Measurements from ENCODE around the gene GYG1. TPM values are rescaled to one million over a fixed set of nuclear protein-coding genes. Genes with fewer than 3 reads are reported as not detected.

The GYG1 gene
- total and polyA plus RNA-seq, 2 of the 4 experiments (the other 2 are of a cell fraction), result 48.4 to 90.3 TPM

DNA sequence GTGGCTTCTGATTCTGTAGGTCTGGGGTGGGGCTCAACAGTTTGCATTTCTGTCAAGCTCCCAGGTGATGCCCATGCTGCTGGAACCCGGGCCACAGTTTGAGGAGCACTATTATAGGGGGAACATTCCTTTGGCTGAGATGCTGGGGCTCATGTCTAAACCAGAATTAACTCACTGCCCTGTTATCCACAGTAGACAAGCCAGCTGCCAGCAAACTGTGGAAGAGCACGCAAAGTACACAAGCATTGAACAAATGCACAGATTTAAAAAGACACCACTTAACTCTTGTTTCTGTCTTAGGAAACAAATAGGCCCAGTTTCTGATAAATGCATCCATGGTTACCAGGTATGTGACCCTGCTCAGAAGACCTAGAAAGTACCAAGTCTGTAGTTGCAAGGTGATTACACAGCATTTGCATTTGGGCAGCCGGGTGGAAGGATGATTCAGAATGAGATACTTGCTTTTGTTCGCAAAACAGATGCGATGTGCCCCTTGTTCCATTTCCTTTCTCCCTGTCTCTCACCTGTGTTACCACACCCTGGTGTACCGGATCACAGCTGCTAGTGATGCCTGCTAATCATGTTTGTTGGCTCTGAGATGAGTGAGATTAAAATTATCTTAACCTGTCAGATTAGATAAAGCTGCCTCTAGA is 12.4 kb downstream of the GYG1 start:
- H3K79me1 ChIP-seq (ENCODE audit: low read depth in 1 of 2, low read length in 2 of 2), result peaks cover 23 to 54% of the 10 kb centered on the region in 2 experiments
- ChIA-PET POLR2A (ENCODE audit: unreplicated experiment) (interaction anchor here (0.6 kb wide), 1 partner anchor 49 kb away, joined by 4 read pairs; no protein-coding TSS in a partner anchor), CTCF (no interaction called here)
- no peak overlapping the region for H2AFZ ChIP-seq (replicated peaks; ENCODE audit: low read length, poor library complexity)
- no peak for ATAC-seq (ENCODE audit: low read depth)
- DNase-seq, result no peak
- H4K5ac ChIP-seq (ENCODE audit: low read depth, low read length), result peak overlapping the region; percentile 55
- H3K4me1 ChIP-seq (ENCODE audit: control insufficient read depth, insufficient read depth, low read length), result peaks cover 13% of the 10 kb centered on the region
- no peak overlapping the region for H3K56ac ChIP-seq (ENCODE audit: extremely low read depth, insufficient read depth, low read length)
- H3K18ac ChIP-seq (ENCODE audit: low read depth, low read length), result peak overlapping the region; percentile 87
- H3K23ac ChIP-seq (ENCODE audit: low read depth, low read length), result peak overlapping the region; percentile 72; the same call in 1 of the 2 replicates
- H3K9me1 ChIP-seq (ENCODE audit: insufficient read depth, low read length), result peaks cover 22% of the 10 kb centered on the region
- peak overlapping the region; percentile 81 for H2BK5ac ChIP-seq (ENCODE audit: low read depth, low read length, poor library complexity, severe bottlenecking)
- H3K27ac ChIP-seq (ENCODE audit: insufficient read depth, low read length), result peak overlapping the region; percentile 26; the same call in 1 of the 2 replicates
- intact Hi-C loops (cut with micrococcal nuclease) (no loop called here), in situ Hi-C loops (cut with MboI; ENCODE audit: low sequenced_read_pairs) (no loop called here), dilution Hi-C loops (cut with HindIII; ENCODE audit: low sequenced_read_pairs, unreplicated experiment) (no loop called here)
- no peaks in the 10 kb centered on the region for H4K20me1 ChIP-seq (ENCODE audit: insufficient read depth, low read length)
- H2BK20ac ChIP-seq (ENCODE audit: low read depth, low read length), result peak overlapping the region; percentile 82
- peak overlapping the region; percentile 91 for H4K91ac ChIP-seq (ENCODE audit: insufficient read depth, low read depth, low read length)
- H3K4me2 ChIP-seq (ENCODE audit: low read depth, low read length), result no peak overlapping the region
- BruUV-seq (replicated peaks), result no TSS peak
- H2BK120ac ChIP-seq (ENCODE audit: low read depth, low read length), result peak overlapping the region; percentile 92
- no peaks in the 10 kb centered on the region for H3K27me3 ChIP-seq (ENCODE audit: control insufficient read depth, insufficient read depth, low read length)
- H4K8ac ChIP-seq (ENCODE audit: low read depth in 2 of 2, low read length in 2 of 2), result peak overlapping the region; percentile 11 to 84; a peak in 3 of 4 replicates
- no peak for TF ChIP-seq RAD21 (IDR thresholded peaks at IDR 0.05; ENCODE audit: low read length)
- TF ChIP-seq SMC3 (IDR thresholded peaks at IDR 0.05; ENCODE audit: low read depth, low read length), result no peak
- no peak for TF ChIP-seq FOS (IDR thresholded peaks at IDR 0.05; ENCODE audit: low read depth, low read length)
- TF ChIP-seq BHLHE40 (IDR thresholded peaks at IDR 0.05; ENCODE audit: low read depth, low read length), result no peak
- TF ChIP-seq MAZ (IDR thresholded peaks at IDR 0.05; ENCODE audit: borderline replicate concordance, low read depth, low read length), result no peak
- TF ChIP-seq, protein P1, sequence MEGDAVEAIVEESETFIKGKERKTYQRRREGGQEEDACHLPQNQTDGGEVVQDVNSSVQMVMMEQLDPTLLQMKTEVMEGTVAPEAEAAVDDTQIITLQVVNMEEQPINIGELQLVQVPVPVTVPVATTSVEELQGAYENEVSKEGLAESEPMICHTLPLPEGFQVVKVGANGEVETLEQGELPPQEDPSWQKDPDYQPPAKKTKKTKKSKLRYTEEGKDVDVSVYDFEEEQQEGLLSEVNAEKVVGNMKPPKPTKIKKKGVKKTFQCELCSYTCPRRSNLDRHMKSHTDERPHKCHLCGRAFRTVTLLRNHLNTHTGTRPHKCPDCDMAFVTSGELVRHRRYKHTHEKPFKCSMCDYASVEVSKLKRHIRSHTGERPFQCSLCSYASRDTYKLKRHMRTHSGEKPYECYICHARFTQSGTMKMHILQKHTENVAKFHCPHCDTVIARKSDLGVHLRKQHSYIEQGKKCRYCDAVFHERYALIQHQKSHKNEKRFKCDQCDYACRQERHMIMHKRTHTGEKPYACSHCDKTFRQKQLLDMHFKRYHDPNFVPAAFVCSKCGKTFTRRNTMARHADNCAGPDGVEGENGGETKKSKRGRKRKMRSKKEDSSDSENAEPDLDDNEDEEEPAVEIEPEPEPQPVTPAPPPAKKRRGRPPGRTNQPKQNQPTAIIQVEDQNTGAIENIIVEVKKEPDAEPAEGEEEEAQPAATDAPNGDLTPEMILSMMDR (conservative IDR thresholded peaks at IDR 0.05; ENCODE audit: low read depth, low read length), result no peak
- no peak for TF ChIP-seq NFE2L2 (IDR thresholded peaks at IDR 0.05; ENCODE audit: low read depth, low read length)
- TF ChIP-seq, protein P2, sequence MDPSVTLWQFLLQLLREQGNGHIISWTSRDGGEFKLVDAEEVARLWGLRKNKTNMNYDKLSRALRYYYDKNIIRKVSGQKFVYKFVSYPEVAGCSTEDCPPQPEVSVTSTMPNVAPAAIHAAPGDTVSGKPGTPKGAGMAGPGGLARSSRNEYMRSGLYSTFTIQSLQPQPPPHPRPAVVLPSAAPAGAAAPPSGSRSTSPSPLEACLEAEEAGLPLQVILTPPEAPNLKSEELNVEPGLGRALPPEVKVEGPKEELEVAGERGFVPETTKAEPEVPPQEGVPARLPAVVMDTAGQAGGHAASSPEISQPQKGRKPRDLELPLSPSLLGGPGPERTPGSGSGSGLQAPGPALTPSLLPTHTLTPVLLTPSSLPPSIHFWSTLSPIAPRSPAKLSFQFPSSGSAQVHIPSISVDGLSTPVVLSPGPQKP (IDR thresholded peaks at IDR 0.05; ENCODE audit: borderline replicate concordance, low read depth, low read length), result no peak
- peak overlapping the region; percentile 74 for H3K4ac ChIP-seq (ENCODE audit: low read depth, low read length)
- no peaks in the 10 kb centered on the region for H3K9me3 ChIP-seq (ENCODE audit: control insufficient read depth, insufficient read depth, low read length)
- WGBS, 2 experiments (ENCODE audit: extremely low coverage in 2 of 2, insufficient read length in 1 of 2), result no CpG with 5 or more reads among the region's 6 CpGs
- H3K4me3 ChIP-seq (ENCODE audit: insufficient read depth, low read depth, low read length), result no peak overlapping the region
- peak overlapping the region; percentile 93 for H2AK5ac ChIP-seq (ENCODE audit: low read depth, low read length)
- H3K14ac ChIP-seq (replicated peaks; ENCODE audit: low read depth, low read length), result peak overlapping the region; percentile 77; the same call in 1 of the 2 replicates
- peak overlapping the region; percentile 95; the same call in 2 of the 3 replicates for H2BK15ac ChIP-seq (ENCODE audit: low read depth, low read length)
- peak overlapping the region; percentile 19 for H2AK9ac ChIP-seq (replicated peaks; ENCODE audit: low read depth, low read length, poor library complexity)
- H3K9ac ChIP-seq (ENCODE audit: low read depth, low read length), result no peak overlapping the region; the same call in 1 of the 2 replicates
- H3K36me3 ChIP-seq (ENCODE audit: control insufficient read depth, insufficient read depth, low read length), result peaks cover 15% of the 10 kb centered on the region
